HL-60/S4 treated with retinoic acid at 250 ng/mL for 4 days and 3 days (cell line): ENCODE data around the gene OR51T1.

Source experiments
- in situ Hi-C: fragments of 300-500 bp; cut with MboI; formaldehyde crosslinking; loops from 2 replicates; pipeline ENCODE4 v1.7.0; 2022; ENCODE audit warnings: low sequenced_read_pairs

OR51T1 gene

DNA sequence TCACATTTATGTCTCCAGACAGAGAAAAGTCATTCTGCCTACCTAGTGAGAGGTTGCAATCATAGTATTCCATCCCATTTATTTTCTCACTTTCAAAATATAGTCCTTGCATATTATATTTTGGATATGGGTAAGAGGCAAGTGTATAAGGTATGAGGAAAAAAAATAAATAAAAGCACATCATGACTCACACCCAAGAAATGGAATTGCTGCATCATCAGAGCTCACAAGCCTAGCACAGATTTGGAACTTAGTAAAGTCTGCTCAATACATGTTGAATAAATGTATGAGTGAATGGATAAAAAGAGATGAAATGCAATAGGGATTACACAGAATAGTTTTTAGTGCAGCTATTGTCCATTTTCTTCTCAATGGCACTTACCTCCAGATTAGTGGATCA lies 44.9 kb downstream of the OR51T1 start:
- in situ Hi-C loops = no loop called here
